ENCODE results near the gene ARNT2. TPM values are rescaled to one million over a fixed set of nuclear protein-coding genes. Genes with fewer than 3 reads are reported as not detected.

Gene ARNT2
- total and polyA plus RNA-seq, 10 of the 15 experiments (the other 5 are each of a cell fraction or from before 2014, with no cell fraction given) = 0.07 to 0.49 (median 0.09) TPM; not detected in 6

GRCh38 chr15:80473286-80474223 is 69.4 kb downstream of the ARNT2 start (continued):
- no peak for TF ChIP-seq PRDM15 (CRISPR knock-in tag; IDR thresholded peaks at IDR 0.05)
- TF ChIP-seq ATF7 (IDR thresholded peaks at IDR 0.05; ENCODE audit: low read depth) = no peak
- TF ChIP-seq ZNF24 (IDR thresholded peaks at IDR 0.05) = no peak

GRCh38 chr15:80474224-80475215 is 70.3 kb downstream of the ARNT2 start:
- intact Hi-C loops (cut with micrococcal nuclease; ENCODE audit: unreplicated experiment) = no loop called here
- no peaks in the 10 kb centered on the region for H3K79me2 ChIP-seq (ENCODE audit: control insufficient read depth, insufficient read depth, low read length)
- CTCF ChIA-PET = interaction anchor here (1.1 kb wide), 1 partner anchor 18 kb away, joined by 3 read pairs; no protein-coding TSS in a partner anchor
- 10% methylated on average over 9 of the region's 9 CpGs for WGBS (ENCODE audit: insufficient coverage, insufficient replicate concordance, low lambda C conversion rate, missing lambda C conversion rate)
- DNase-seq (ENCODE audit: low read depth, low spot score) (no peak), FAIRE-seq (no peak), ATAC-seq (no peak)
- H3K9me3 ChIP-seq (replicated peaks; ENCODE audit: control insufficient read depth, insufficient read depth, low read length) = no peaks in the 10 kb centered on the region; the same call in 2 of the 3 replicates
- H3K27me3 ChIP-seq (replicated peaks in 1 of 2; ENCODE audit: control insufficient read depth in 2 of 2, insufficient read depth in 2 of 2, low read length in 1 of 2) = 0 out of 4 replicates have a peak, but pooled peaks cover 0 to 1% of the 10 kb centered on the region in 2 experiments
- H2AFZ ChIP-seq (ENCODE audit: control insufficient read depth, low read depth, low read length) = no peak overlapping the region
- SMC1A ChIA-PET (ENCODE audit: uncharacterized antibody, unreplicated experiment) = interaction anchor here (0.6 to 1.8 kb wide), 2 partner anchors 8 to 482 kb away, joined by 3 to 6 read pairs; no protein-coding TSS in a partner anchor
- no peak overlapping the region for H3K4me2 ChIP-seq (ENCODE audit: control insufficient read depth, insufficient read depth)
- no peaks in the 10 kb centered on the region for H3K4me1 ChIP-seq (ENCODE audit: control insufficient read depth, insufficient read depth, low read length)
- RAD21 ChIA-PET (ENCODE audit: unreplicated experiment) = no interaction called here
- no peaks in the 10 kb centered on the region for H4K20me1 ChIP-seq (ENCODE audit: control insufficient read depth, insufficient read depth)
- no peak overlapping the region for H3K4me3 ChIP-seq
- in situ Hi-C loops (cut with MboI) = no loop called here
- H3K27ac ChIP-seq (ENCODE audit: control insufficient read depth, insufficient read depth) = no peak overlapping the region
- POLR2A ChIA-PET = no interaction called here
- no TSS peak for BruUV-seq (replicated peaks)
- no peak overlapping the region for H3K9ac ChIP-seq (ENCODE audit: control insufficient read depth, insufficient read depth, low read length)
- no peaks in the 10 kb centered on the region for H3K36me3 ChIP-seq (ENCODE audit: control insufficient read depth in 2 of 2, insufficient read depth in 2 of 2, low read length in 1 of 2)
- no peak for TF ChIP-seq BCLAF1 (IDR thresholded peaks at IDR 0.05)
- TF ChIP-seq SUPT20H (IDR thresholded peaks at IDR 0.05; ENCODE audit: borderline replicate concordance, control insufficient read depth, low read depth, low read length) = no peak
- no peak for TF ChIP-seq CBX3 (IDR thresholded peaks at IDR 0.05; ENCODE audit: borderline replicate concordance, low read depth)
- TF ChIP-seq BCL11A (IDR thresholded peaks at IDR 0.05; ENCODE audit: low read depth, low read length) = no peak
- TF ChIP-seq IRF4 (IDR thresholded peaks at IDR 0.05; ENCODE audit: low read depth, low read length) = no peak
- no peak for TF ChIP-seq NR2F1 (conservative IDR thresholded peaks at IDR 0.05)
- no peak for TF ChIP-seq MEF2B (IDR thresholded peaks at IDR 0.05; ENCODE audit: partially characterized antibody, poor library complexity, severe bottlenecking)
- TF ChIP-seq TAF1 (IDR thresholded peaks at IDR 0.05; ENCODE audit: borderline replicate concordance, low read depth, low read length) = no peak
- TF ChIP-seq RB1 (IDR thresholded peaks at IDR 0.05; ENCODE audit: borderline replicate concordance) = no peak
- no peak for TF ChIP-seq YY1 (IDR thresholded peaks at IDR 0.05; ENCODE audit: low read depth, low read length)
- TF ChIP-seq ZNF24 (IDR thresholded peaks at IDR 0.05) = no peak

Data from GM12878 (cell line).